Fibroblast of lung (primary cell): ENCODE results near the gene CTXN3. TPM values are rescaled to one million over a fixed set of nuclear protein-coding genes. Genes with fewer than 3 reads are reported as not detected.

ENCODE experiments used
- DNase-seq, 2 donors: peaks; one replicate each; pipeline versions ENCODE4 v3.0.0 to v3.0.0-alpha.2; 2010; ENCODE audit warnings: low read depth in 2 of 2
- H2AFZ ChIP-seq: 2 replicates; pipeline ENCODE4 v1.5.1; 2012; ENCODE audit warnings: low read length, control low read depth, inconsistent platforms
- H3K27ac ChIP-seq: 2 replicates; pipeline ENCODE4 v1.5.1; 2011; ENCODE audit warnings: low read length, control low read depth; ENCODE audit not compliant: insufficient read depth
- H3K27me3 ChIP-seq: 2 replicates; pipeline ENCODE4 v1.5.1; 2011; ENCODE audit warnings: mild to moderate bottlenecking, low read length; ENCODE audit not compliant: control insufficient read depth, insufficient read depth
- H3K36me3 ChIP-seq: 2 replicates; pipeline ENCODE4 v1.5.1; 2011; ENCODE audit warnings: low read length; ENCODE audit not compliant: control insufficient read depth, insufficient read depth
- H3K4me1 ChIP-seq: 2 replicates; pipeline ENCODE4 v1.5.1; 2011; ENCODE audit warnings: low read length; ENCODE audit not compliant: control insufficient read depth, insufficient read depth; ENCODE audit errors: extremely low read depth
- H3K4me2 ChIP-seq: 2 replicates; pipeline ENCODE4 v1.5.1; 2011; ENCODE audit warnings: low read length, control low read depth; ENCODE audit not compliant: insufficient read depth; ENCODE audit errors: extremely low read depth
- H3K4me3 ChIP-seq, 4 experiments: fragments of 200-600 bp in 1 of 4; sonication (generic) in 1 of 4; replicated peaks in 1 of 4; 2 replicates each; pipeline ENCODE4 v1.5.1; 2011 to 2016; ENCODE audit warnings: low read length in 4 of 4, low read depth in 3 of 4, mild to moderate bottlenecking in 3 of 4, control low read depth in 2 of 4, inconsistent platforms in 1 of 4, mixed read lengths in 1 of 4; ENCODE audit not compliant: insufficient read depth in 1 of 4; ENCODE audit errors: control extremely low read depth in 1 of 4
- H3K79me2 ChIP-seq: 2 replicates; pipeline ENCODE4 v1.5.1; 2012; ENCODE audit warnings: mild to moderate bottlenecking, low read length, inconsistent platforms; ENCODE audit not compliant: control insufficient read depth, insufficient read depth
- H3K9ac ChIP-seq: 2 replicates; pipeline ENCODE4 v1.5.1; 2011; ENCODE audit warnings: mild to moderate bottlenecking, low read length, control low read depth; ENCODE audit not compliant: insufficient read depth
- H3K9me3 ChIP-seq: 2 replicates; pipeline ENCODE4 v1.5.1; 2012; ENCODE audit warnings: low read depth, low read length; ENCODE audit not compliant: control insufficient read depth, insufficient read depth
- H4K20me1 ChIP-seq: 2 replicates; pipeline ENCODE4 v1.5.1; 2011; ENCODE audit warnings: low read length; ENCODE audit not compliant: control insufficient read depth, insufficient read depth; ENCODE audit errors: extremely low read depth
- EZH2 ChIP-seq: IDR thresholded peaks from 2 replicates; pipeline ENCODE4 v1.5.1; 2012; ENCODE audit warnings: low read length, control low read depth, mild to moderate bottlenecking; ENCODE audit errors: missing control alignments
- polyA plus RNA-seq, 2 donors: library from polyadenylated mRNA; depleted of rRNA in 1 of 2; stranded (reverse) in 1 of 2; unstranded in 1 of 2; fragments of >200 nt; gene quantifications; 2 replicates each; pipeline ENCODE4 v1.2.1, GENCODE V29; 2011 to 2012; ENCODE audit warnings: missing spikeins in 1 of 2
- total RNA-seq: library from RNA; depleted of rRNA; stranded (reverse); fragments of >200 nt; gene quantifications from 2 replicates; pipeline ENCODE4 v1.2.1, GENCODE V29; 2014
- TF ChIP-seq, protein P1 (sequence below), 2 donors: IDR thresholded peaks in 1 of 2; conservative IDR thresholded peaks in 1 of 2; 1 replicate in 1 of 2; 2 replicates in 1 of 2; pipeline ENCODE4 v1.5.1; 2011 to 2012; ENCODE audit warnings: low read length in 2 of 2, control low read depth in 1 of 2, inconsistent platforms in 1 of 2, low read depth in 1 of 2, mild to moderate bottlenecking in 1 of 2

The CTXN3 gene
- total and polyA plus RNA-seq, 2 donors (not counting 1 experiment from before 2014, with no cell fraction given) = not detected

DNA sequence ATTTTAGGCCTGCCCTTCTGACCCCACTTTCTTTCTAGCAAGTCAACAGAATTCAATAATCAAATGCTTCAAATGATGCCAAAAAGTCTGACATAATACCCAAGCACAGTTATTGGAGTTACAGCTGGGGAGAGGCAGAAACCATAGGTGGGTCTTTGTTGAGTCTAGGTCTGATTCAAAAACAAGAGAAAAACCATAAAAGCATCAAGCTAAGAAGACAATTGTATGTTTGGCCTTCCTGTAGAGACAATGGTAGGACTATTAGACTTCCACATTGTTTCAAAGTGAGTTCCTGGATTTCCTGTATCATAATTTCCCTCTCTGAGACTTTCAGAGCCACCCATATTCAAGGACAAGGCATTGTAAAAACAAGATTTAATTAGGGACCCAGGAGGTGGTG lies 37.5 kb downstream of the CTXN3 start:
- no peak overlapping the region for H3K9ac ChIP-seq
- DNase-seq = no peak
- no peak overlapping the region for H3K27ac ChIP-seq
- no peaks in the 10 kb centered on the region for H4K20me1 ChIP-seq
- no peaks in the 10 kb centered on the region for H3K4me1 ChIP-seq
- no peaks in the 10 kb centered on the region for H3K9me3 ChIP-seq
- H3K4me3 ChIP-seq = no peak overlapping the region
- H3K36me3 ChIP-seq = no peaks in the 10 kb centered on the region
- H2AFZ ChIP-seq = no peak overlapping the region
- H3K4me2 ChIP-seq = no peak overlapping the region
- no peak for TF ChIP-seq EZH2
- TF ChIP-seq, protein P1, sequence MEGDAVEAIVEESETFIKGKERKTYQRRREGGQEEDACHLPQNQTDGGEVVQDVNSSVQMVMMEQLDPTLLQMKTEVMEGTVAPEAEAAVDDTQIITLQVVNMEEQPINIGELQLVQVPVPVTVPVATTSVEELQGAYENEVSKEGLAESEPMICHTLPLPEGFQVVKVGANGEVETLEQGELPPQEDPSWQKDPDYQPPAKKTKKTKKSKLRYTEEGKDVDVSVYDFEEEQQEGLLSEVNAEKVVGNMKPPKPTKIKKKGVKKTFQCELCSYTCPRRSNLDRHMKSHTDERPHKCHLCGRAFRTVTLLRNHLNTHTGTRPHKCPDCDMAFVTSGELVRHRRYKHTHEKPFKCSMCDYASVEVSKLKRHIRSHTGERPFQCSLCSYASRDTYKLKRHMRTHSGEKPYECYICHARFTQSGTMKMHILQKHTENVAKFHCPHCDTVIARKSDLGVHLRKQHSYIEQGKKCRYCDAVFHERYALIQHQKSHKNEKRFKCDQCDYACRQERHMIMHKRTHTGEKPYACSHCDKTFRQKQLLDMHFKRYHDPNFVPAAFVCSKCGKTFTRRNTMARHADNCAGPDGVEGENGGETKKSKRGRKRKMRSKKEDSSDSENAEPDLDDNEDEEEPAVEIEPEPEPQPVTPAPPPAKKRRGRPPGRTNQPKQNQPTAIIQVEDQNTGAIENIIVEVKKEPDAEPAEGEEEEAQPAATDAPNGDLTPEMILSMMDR (conservative IDR thresholded peaks at IDR 0.05 in 1 of 2, IDR thresholded peaks at IDR 0.05 in 1 of 2; ENCODE audit: low read depth in 1 of 2, low read length in 2 of 2) = no peak
- no peaks in the 10 kb centered on the region for H3K27me3 ChIP-seq
- H3K79me2 ChIP-seq = no peaks in the 10 kb centered on the region

DNA sequence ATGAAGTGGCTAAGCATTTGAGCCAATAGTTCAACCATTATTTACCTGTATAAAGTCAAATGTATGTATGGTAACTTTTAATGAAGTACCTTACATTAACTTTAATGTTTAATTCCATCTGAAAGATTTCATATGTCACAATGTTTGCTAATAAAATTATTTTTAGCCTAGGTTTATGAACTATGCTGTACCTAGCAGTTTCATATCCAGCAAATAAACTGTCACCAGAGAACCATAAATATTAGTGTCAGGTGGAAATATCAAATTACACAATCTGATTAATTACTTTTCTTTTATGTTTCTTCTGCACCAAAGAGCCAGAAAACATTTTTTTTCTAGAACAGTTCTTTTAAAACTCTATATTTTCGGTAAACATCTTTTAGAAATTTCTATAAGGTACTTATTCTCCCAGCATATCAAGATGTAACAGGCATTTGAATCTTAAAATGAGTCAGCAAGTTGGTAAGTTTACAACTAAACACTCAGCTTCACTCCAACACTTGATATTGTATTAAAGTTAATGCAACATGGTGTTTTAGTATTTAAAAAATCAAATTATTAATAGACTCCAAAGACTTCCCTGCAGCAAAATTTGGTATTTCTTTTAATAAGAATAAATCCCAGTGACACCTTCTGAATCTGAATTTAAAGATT lies 45.8 kb downstream of the CTXN3 start:
- TF ChIP-seq EZH2 = no peak
- TF ChIP-seq, protein P1 (conservative IDR thresholded peaks at IDR 0.05 in 1 of 2, IDR thresholded peaks at IDR 0.05 in 1 of 2; ENCODE audit: low read depth in 1 of 2, low read length in 2 of 2) = no peak
- H3K4me1 ChIP-seq = peaks cover 9% of the 10 kb centered on the region
- no peak overlapping the region for H3K4me3 ChIP-seq
- no peaks in the 10 kb centered on the region for H3K27me3 ChIP-seq
- no peaks in the 10 kb centered on the region for H4K20me1 ChIP-seq
- H3K9me3 ChIP-seq = no peaks in the 10 kb centered on the region
- no peak overlapping the region for H2AFZ ChIP-seq
- no peak overlapping the region for H3K9ac ChIP-seq
- DNase-seq = no peak
- no peaks in the 10 kb centered on the region for H3K36me3 ChIP-seq
- H3K4me2 ChIP-seq = no peak overlapping the region
- no peak overlapping the region for H3K27ac ChIP-seq
- no peaks in the 10 kb centered on the region for H3K79me2 ChIP-seq

DNA sequence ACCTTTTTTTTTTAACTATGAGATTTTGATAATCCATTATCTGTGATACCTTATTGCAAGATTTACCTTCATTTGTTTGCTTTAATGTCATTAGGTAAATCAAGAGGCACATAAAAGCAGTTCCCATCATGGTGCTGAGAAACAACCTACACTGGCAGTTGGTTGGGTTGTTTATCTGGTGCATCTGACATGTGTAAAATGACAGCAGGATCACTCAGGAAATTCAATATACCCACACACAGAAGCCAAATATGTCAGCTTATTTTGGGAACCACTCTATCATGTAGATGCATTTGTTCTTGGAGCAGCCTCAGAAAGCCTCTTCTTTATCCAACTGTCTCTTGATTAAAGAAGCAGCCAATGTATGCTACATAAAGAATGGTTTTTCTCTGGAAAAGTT lies 46.5 kb downstream of the CTXN3 start:
- Histone ChIP-seq H3K36me3 (no peaks in the 10 kb centered on the region), H3K4me2 (no peak overlapping the region), H3K9ac (no peak overlapping the region), H3K4me1 (peaks cover 9% of the 10 kb centered on the region), H3K4me3 (no peak overlapping the region), H2AFZ (no peak overlapping the region), H3K27me3 (no peaks in the 10 kb centered on the region), H4K20me1 (no peaks in the 10 kb centered on the region), H3K27ac (no peak overlapping the region), H3K9me3 (no peaks in the 10 kb centered on the region), H3K79me2 (no peaks in the 10 kb centered on the region)
- no peak for DNase-seq
- TF ChIP-seq EZH2 = no peak
- TF ChIP-seq, protein P1 (conservative IDR thresholded peaks at IDR 0.05 in 1 of 2, IDR thresholded peaks at IDR 0.05 in 1 of 2; ENCODE audit: low read depth in 1 of 2, low read length in 2 of 2) = no peak
